Thyroid gland (tissue), 4 donors: ENCODE data around the gene FASTK.

Source experiments
- POLR2A ChIP-seq, 2 donors: fragments of 450-650 bp; IDR thresholded peaks; one replicate each; pipeline ENCODE4 v1.6.1; 2017; ENCODE audit warnings: antibody characterized with exemption in 2 of 2, mild to moderate bottlenecking in 2 of 2, moderate library complexity in 1 of 2
- TF ChIP-seq, protein P1 (sequence below), 6 experiments: fragments of 200-600 bp in 3 of 6; fragments of 450-650 bp in 3 of 6; sonication (generic) in 3 of 6; IDR thresholded peaks; one replicate each; pipeline ENCODE4 v1.5.1; 2016 to 2019; ENCODE audit warnings: antibody characterized with exemption in 6 of 6, mild to moderate bottlenecking in 2 of 6, inconsistent platforms in 1 of 6, moderate library complexity in 1 of 6

- TF ChIP-seq, protein P1, sequence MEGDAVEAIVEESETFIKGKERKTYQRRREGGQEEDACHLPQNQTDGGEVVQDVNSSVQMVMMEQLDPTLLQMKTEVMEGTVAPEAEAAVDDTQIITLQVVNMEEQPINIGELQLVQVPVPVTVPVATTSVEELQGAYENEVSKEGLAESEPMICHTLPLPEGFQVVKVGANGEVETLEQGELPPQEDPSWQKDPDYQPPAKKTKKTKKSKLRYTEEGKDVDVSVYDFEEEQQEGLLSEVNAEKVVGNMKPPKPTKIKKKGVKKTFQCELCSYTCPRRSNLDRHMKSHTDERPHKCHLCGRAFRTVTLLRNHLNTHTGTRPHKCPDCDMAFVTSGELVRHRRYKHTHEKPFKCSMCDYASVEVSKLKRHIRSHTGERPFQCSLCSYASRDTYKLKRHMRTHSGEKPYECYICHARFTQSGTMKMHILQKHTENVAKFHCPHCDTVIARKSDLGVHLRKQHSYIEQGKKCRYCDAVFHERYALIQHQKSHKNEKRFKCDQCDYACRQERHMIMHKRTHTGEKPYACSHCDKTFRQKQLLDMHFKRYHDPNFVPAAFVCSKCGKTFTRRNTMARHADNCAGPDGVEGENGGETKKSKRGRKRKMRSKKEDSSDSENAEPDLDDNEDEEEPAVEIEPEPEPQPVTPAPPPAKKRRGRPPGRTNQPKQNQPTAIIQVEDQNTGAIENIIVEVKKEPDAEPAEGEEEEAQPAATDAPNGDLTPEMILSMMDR (IDR thresholded peaks at IDR 0.05), result no peak
- TF ChIP-seq POLR2A (IDR thresholded peaks at IDR 0.05), result no peak
Observed at GRCh38 chr7:151100921-151101320, 20.3 kb upstream of the FASTK start.
